Measurements from ENCODE around the gene LMAN2L. TPM values are rescaled to one million over a fixed set of nuclear protein-coding genes. Genes with fewer than 3 reads are reported as not detected.

Gene LMAN2L
- total and polyA plus RNA-seq, 12 donors = 12.3 to 36.8 (median 15.8) TPM

GRCh38 chr2:96787411-96787810 is 47.5 kb upstream of the LMAN2L start:
- Histone ChIP-seq H3K4me3 (no peak overlapping the region), H3K4me1 (replicated peaks in 1 of 2) (peaks cover 14 to 25% of the 10 kb centered on the region in 2 donors), H3K36me3 (replicated peaks in 1 of 2) (no peaks in the 10 kb centered on the region), H3K27ac (peak overlapping the region in 2 of 5 donors; percentile 4 to 43), H3K9me3 (replicated peaks in 1 of 3) (no peaks in the 10 kb centered on the region), H3K27me3 (no peaks in the 10 kb centered on the region)
- WGBS, 4 donors = 92 to 98% (median 93%) methylated on average over 3 of the region's 3 CpGs
- intact Hi-C loops (cut with DNase I) = no loop called here
- no peak for TF ChIP-seq POLR2A (IDR thresholded peaks at IDR 0.05)
- TF ChIP-seq, protein P1, sequence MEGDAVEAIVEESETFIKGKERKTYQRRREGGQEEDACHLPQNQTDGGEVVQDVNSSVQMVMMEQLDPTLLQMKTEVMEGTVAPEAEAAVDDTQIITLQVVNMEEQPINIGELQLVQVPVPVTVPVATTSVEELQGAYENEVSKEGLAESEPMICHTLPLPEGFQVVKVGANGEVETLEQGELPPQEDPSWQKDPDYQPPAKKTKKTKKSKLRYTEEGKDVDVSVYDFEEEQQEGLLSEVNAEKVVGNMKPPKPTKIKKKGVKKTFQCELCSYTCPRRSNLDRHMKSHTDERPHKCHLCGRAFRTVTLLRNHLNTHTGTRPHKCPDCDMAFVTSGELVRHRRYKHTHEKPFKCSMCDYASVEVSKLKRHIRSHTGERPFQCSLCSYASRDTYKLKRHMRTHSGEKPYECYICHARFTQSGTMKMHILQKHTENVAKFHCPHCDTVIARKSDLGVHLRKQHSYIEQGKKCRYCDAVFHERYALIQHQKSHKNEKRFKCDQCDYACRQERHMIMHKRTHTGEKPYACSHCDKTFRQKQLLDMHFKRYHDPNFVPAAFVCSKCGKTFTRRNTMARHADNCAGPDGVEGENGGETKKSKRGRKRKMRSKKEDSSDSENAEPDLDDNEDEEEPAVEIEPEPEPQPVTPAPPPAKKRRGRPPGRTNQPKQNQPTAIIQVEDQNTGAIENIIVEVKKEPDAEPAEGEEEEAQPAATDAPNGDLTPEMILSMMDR (IDR thresholded peaks at IDR 0.05) = no peak
- DNase-seq = no peak

DNA sequence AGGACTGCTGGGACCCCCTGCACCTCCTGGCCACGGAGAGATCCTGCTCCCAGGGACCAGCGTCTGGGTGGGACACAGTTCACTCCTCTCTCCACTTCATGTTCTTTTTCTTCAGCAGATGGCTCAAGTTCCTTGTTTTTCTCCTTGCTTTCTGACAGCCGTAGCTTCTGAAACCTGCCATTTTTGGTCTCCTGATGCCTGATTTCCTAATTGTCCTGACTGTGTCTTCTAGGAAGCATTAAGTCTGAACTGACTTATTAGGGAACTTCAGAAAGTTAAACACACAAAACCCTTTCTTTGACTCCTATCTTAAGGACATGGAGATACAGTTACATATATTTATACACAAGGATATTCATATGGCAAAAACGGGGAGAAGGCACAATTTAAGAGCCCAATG is 43.5 kb upstream of the LMAN2L start:
- H3K4me1 ChIP-seq (replicated peaks in 1 of 2) = peaks cover 10 to 20% of the 10 kb centered on the region in 2 donors
- intact Hi-C loops (cut with DNase I) = no loop called here
- H3K27me3 ChIP-seq = no peaks in the 10 kb centered on the region
- TF ChIP-seq, protein P1 (IDR thresholded peaks at IDR 0.05) = no peak
- TF ChIP-seq POLR2A (IDR thresholded peaks at IDR 0.05) = no peak
- H3K27ac ChIP-seq = no peak overlapping the region
- no peak overlapping the region for H3K4me3 ChIP-seq
- H3K9me3 ChIP-seq (replicated peaks in 1 of 3) = no peaks in the 10 kb centered on the region
- 66 to 79% (median 74%) methylated on average over 4 of the region's 4 CpGs for WGBS, 4 donors
- no peaks in the 10 kb centered on the region for H3K36me3 ChIP-seq (replicated peaks in 1 of 2)
- DNase-seq = no peak

DNA sequence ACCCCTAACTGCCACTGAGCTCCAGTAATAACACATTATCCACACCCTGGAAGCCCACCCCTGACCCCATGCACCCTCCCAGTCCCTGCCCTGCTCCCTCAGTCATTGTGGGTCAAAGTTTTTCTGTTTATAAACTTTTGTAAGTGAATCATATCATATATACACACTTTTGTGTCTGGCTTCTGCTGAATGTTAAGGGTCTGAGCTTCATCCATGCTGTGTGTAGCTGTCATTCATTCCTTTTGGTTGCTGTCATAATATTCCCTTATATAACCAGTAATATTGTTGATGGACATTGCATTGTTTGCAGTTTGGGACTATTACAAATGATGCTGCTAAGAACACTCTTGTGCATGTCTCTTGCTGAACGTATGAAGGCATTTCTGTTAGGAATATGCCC is 35.3 kb upstream of the LMAN2L start:
- TF ChIP-seq POLR2A (IDR thresholded peaks at IDR 0.05) = no peak
- TF ChIP-seq, protein P1 (IDR thresholded peaks at IDR 0.05) = no peak
- 0 to 93% (median 25%) methylated on average over 1 of the region's 1 CpG for WGBS, 4 donors
- H3K27me3 ChIP-seq = no peaks in the 10 kb centered on the region
- H3K36me3 ChIP-seq (replicated peaks in 1 of 2) = no peaks in the 10 kb centered on the region
- no peaks in the 10 kb centered on the region for H3K9me3 ChIP-seq (replicated peaks in 1 of 3)
- H3K27ac ChIP-seq = no peak overlapping the region
- no peaks in the 10 kb centered on the region for H3K4me1 ChIP-seq (replicated peaks in 1 of 2)
- intact Hi-C loops (cut with DNase I) = no loop called here
- no peak overlapping the region for H3K4me3 ChIP-seq
- no peak for DNase-seq

DNA sequence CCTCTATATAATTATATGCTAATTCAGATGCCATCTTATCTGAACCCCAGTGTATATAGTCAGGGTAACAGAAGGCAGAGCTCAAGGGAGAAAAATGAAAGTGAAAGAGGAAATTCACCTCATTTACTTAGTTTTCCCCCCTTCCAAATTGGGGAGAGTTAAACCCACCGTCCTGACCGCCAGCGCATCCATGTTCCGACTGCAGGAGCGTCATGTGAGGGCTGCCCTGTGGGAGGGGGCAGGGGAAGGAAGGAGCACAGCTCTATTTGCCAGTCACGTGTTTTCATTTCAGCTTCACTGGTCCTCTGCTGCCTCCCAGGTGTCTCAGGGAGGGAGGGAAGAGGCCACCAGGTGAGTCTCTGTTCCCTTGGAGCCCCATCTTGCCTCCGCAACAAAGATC is 34.1 kb upstream of the LMAN2L start:
- WGBS, 4 donors = 68 to 82% (median 75%) methylated on average over 7 of the region's 7 CpGs
- intact Hi-C loops (cut with DNase I) = no loop called here
- no peak overlapping the region for H3K4me3 ChIP-seq

More for the DNA sequence above, 34.1 kb upstream of the LMAN2L start:
- Histone ChIP-seq H3K27ac (no peak overlapping the region), H3K36me3 (replicated peaks in 1 of 2) (no peaks in the 10 kb centered on the region), H3K4me1 (replicated peaks in 1 of 2) (no peaks in the 10 kb centered on the region), H3K9me3 (replicated peaks in 1 of 3) (no peaks in the 10 kb centered on the region), H3K27me3 (no peaks in the 10 kb centered on the region)
- TF ChIP-seq POLR2A (IDR thresholded peaks at IDR 0.05) = no peak
- TF ChIP-seq, protein P1 (IDR thresholded peaks at IDR 0.05) = no peak
- DNase-seq = no peak
